Kidney glomerular epithelial cell (primary cell): ENCODE data around the gene ALDH16A1.

ENCODE experiments used
- DNase-seq: peaks from one replicate; lab custom pipeline; 2025; lab: John Stamatoyannopoulos, UW

The ALDH16A1 gene

GRCh38 chr19:49453013-49453756, at the start of gene ALDH16A1:
Gene ALDH16A1, plus strand, starts transcription at chr19:49453225. Its CDS starts 107 bp downstream, at chr19:49453332.
- DNase-seq = peak; percentile 94

GRCh38 chr19:49403404-49404187, 49.4 kb upstream of the ALDH16A1 start:
- DNase-seq = no peak

GRCh38 chr19:49407079-49407478, 45.9 kb upstream of the ALDH16A1 start:
- DNase-seq = no peak

GRCh38 chr19:49407482-49408015, 45.5 kb upstream of the ALDH16A1 start:
- no peak for DNase-seq

- DNase-seq = no peak
Measured at GRCh38 chr19:49408816-49409440, 44.1 kb upstream of the ALDH16A1 start.

GRCh38 chr19:49409441-49410029, 43.5 kb upstream of the ALDH16A1 start:
- no peak for DNase-seq

- no peak for DNase-seq
Measured at GRCh38 chr19:49411681-49412326, 41.2 kb upstream of the ALDH16A1 start.

GRCh38 chr19:49413348-49413747, 39.7 kb upstream of the ALDH16A1 start:
- no peak for DNase-seq

GRCh38 chr19:49414256-49414655, 38.8 kb upstream of the ALDH16A1 start:
- no peak for DNase-seq

GRCh38 chr19:49415102-49415809, 37.8 kb upstream of the ALDH16A1 start:
- no peak for DNase-seq

GRCh38 chr19:49415810-49416200, 37.2 kb upstream of the ALDH16A1 start:
- no peak for DNase-seq

GRCh38 chr19:49417088-49417487, 35.9 kb upstream of the ALDH16A1 start:
- DNase-seq = no peak

GRCh38 chr19:49418511-49418910, 34.5 kb upstream of the ALDH16A1 start:
- DNase-seq = no peak

GRCh38 chr19:49419173-49419572, 33.9 kb upstream of the ALDH16A1 start:
- no peak for DNase-seq

- no peak for DNase-seq
Measured at GRCh38 chr19:49420227-49420626, 32.8 kb upstream of the ALDH16A1 start.

GRCh38 chr19:49421039-49421877, 31.8 kb upstream of the ALDH16A1 start:
- no peak for DNase-seq

GRCh38 chr19:49421878-49422202, 31.2 kb upstream of the ALDH16A1 start:
- no peak for DNase-seq

GRCh38 chr19:49422407-49423070, 30.5 kb upstream of the ALDH16A1 start:
- no peak for DNase-seq

- DNase-seq = no peak
Measured at GRCh38 chr19:49423071-49423984, 29.7 kb upstream of the ALDH16A1 start, which contains the start of gene PTH2. Gene PTH2, minus strand, starts transcription at chr19:49423441. Its CDS starts 102 bp downstream, at chr19:49423339.
